Retinal pigment epithelial cell (primary cell): Measurements from ENCODE around the gene PKDREJ.
"Not testable (repeated sequence)": the region's sequence is repeated elsewhere in the genome, so short reads cannot be mapped to it uniquely, and the experiment has no call there.

Experiments used
- DNase-seq: peaks from one replicate; pipeline ENCODE4 v3.0.0-alpha.2; 2010; ENCODE audit warnings: low read depth
- H3K4me3 ChIP-seq: 2 replicates; pipeline ENCODE4 v1.5.1; 2011; ENCODE audit warnings: mild to moderate bottlenecking, low read length, control low read depth, moderate library complexity
- TF ChIP-seq, protein P1 (sequence below): conservative IDR thresholded peaks from 2 replicates; pipeline ENCODE4 v1.5.1; 2011; ENCODE audit warnings: low read depth, low read length, control low read depth, inconsistent platforms

PKDREJ gene

DNA sequence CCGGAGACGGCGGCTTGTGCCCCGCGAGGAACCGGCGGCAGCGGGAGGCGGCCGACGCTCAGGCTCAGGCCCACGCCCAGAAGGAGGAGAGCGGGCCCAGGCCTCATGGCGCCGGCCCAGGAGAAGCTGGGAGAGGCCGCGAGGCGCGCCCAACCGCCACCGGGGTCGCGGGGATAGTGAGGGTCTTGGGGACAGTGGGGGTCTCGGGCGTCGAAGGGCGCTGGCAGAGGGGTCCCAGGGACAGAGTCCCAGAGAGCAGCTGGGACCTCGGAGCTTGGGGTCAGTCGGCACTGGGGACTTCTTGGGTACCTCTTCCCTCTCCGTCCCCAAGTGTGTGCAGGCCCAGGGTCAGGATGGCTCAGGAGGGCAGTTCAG lies at the start of gene PKDREJ:
Gene PKDREJ (minus strand): TSS at position 128 of the 375 bp plus-strand sequence. CDS start 21 bp downstream, at position 107.
- DNase-seq = no peak
- no peak within 1 kb of the TSS for H3K4me3 ChIP-seq
- TF ChIP-seq, protein P1, sequence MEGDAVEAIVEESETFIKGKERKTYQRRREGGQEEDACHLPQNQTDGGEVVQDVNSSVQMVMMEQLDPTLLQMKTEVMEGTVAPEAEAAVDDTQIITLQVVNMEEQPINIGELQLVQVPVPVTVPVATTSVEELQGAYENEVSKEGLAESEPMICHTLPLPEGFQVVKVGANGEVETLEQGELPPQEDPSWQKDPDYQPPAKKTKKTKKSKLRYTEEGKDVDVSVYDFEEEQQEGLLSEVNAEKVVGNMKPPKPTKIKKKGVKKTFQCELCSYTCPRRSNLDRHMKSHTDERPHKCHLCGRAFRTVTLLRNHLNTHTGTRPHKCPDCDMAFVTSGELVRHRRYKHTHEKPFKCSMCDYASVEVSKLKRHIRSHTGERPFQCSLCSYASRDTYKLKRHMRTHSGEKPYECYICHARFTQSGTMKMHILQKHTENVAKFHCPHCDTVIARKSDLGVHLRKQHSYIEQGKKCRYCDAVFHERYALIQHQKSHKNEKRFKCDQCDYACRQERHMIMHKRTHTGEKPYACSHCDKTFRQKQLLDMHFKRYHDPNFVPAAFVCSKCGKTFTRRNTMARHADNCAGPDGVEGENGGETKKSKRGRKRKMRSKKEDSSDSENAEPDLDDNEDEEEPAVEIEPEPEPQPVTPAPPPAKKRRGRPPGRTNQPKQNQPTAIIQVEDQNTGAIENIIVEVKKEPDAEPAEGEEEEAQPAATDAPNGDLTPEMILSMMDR = no peak

DNA sequence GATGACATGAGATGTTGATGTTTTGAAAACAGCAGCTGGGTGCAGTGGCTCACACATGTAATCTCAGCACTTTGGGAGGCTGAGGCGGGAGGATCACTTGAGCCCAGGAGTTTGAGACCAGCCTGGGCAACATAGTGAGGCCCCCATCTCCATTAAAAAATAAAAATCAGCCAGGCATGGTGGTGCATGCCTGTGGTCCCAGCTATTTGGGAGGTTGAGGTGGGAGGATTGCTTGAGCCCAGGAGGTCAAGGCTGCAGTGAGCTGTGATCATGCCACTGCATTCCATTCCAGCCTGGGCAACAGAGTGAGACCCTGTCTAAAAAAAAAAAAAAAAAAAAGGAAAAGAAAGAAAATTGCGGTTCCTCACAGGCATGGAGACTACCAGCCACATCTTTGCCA lies 49.7 kb upstream of the PKDREJ start:
- not testable (repeated sequence) for H3K4me3 ChIP-seq, DNase-seq

- no peak overlapping the region for H3K4me3 ChIP-seq
- DNase-seq = no peak
- TF ChIP-seq, protein P1 = no peak
Measured at GRCh38 chr22:46312056-46312455, 48.9 kb upstream of the PKDREJ start.

- H3K4me3 ChIP-seq = no peak overlapping the region
- TF ChIP-seq, protein P1 = no peak
- DNase-seq = no peak
Measured at GRCh38 chr22:46309526-46310085, 46.5 kb upstream of the PKDREJ start.

GRCh38 chr22:46308283-46308988 lies 45.3 kb upstream of the PKDREJ start:
- no peak overlapping the region for H3K4me3 ChIP-seq
- DNase-seq = no peak
- TF ChIP-seq, protein P1 = no peak

DNA sequence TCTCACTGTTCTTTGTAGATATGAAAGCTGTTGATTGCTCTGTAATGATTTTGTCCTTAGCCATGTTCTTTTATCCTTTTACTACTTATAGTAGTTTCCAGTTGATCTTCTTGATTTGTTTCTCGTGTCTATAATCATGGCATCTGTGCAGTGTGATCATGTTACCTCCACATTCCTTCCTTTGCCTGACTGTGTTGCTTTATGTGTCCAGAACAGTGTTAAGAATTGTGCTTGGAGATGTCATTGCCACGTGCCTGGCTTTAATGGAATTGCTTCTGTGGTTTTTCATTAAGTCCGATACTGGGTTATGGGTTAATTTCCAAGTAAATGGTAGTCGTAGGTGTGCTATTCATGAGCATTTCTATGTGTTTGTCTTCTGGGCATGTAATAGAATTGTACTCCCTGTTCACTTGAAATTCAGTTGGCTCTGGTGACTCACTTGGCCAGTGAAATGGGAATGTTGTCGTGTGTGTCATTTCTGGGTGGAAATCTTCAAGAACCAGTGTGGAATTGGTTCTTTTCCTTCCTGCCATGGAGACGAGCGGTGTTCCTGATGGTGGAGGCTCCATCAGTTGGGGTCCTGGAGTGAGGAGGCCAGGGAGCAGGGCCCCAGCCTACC lies 40.3 kb upstream of the PKDREJ start:
- TF ChIP-seq, protein P1 = no peak
- H3K4me3 ChIP-seq = no peak overlapping the region
- DNase-seq = no peak

GRCh38 chr22:46300491-46300890 lies 37.3 kb upstream of the PKDREJ start:
- no peak for DNase-seq
- TF ChIP-seq, protein P1 = no peak
- no peak overlapping the region for H3K4me3 ChIP-seq
